IPS-NIHi11 (cell line): ENCODE data around the gene CCDC112.
"Not testable (repeated sequence)": the region's sequence is repeated elsewhere in the genome, so short reads cannot be mapped to it uniquely, and the experiment has no call there.

Source experiments
- DNase-seq: peaks from one replicate; pipeline ENCODE4 v3.0.0; 2012; ENCODE audit warnings: mixed read lengths, low spot score

The CCDC112 gene

GRCh38 chr5:115260248-115260647 is 36.2 kb downstream of the CCDC112 start:
- no peak for DNase-seq

- no peak for DNase-seq
Observed at GRCh38 chr5:115257981-115258380, 38.5 kb downstream of the CCDC112 start.

DNA sequence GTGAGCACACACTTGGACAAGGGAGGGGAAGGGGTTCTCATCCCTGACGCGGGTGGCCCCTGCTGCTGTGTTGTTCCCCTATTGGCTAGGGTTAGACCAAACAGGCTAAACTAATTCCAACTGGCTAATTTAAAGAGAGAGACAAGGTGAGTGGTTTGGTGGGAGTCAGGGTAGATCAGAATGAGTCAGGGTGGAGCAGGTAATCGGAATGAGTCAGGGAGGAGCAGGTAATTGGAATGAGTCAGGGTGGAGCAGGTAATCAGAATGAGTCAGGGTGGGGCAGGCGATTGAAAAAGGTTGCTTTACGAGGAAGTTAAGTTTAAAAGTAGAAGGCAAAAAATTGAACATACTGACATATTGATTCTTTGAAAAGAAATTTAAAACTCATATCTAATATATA is 47.1 kb downstream of the CCDC112 start:
- not testable (repeated sequence) for DNase-seq

DNA sequence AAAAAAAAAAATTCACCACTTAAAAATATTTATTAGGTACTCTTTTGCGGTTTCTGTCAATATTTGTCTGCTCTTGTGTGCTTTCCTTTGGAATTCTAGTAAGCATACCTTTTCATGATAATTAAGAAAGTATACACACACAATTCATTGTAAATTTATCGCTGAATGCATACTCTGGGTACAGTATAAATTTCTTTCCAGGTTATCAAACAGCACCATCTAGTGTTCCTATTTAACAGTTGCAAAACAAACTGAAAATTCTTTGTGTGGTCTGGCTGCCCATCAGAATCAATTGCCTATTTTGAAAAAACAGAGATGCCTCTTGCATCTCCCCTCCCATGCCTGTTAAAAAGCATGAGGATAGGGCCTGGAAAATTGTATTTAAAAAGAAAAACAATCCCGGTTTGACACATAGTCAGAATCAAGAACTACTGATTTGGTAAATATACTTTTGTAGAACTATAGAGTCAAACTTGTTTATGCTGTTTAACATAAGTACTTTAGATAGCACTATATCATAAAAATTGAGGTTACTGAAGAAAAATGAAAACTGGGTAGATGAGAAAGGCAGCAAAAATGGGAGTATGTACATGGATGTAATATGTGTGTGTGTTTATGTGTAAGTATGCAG is 50.0 kb downstream of the CCDC112 start:
- DNase-seq: peak; percentile 42

DNA sequence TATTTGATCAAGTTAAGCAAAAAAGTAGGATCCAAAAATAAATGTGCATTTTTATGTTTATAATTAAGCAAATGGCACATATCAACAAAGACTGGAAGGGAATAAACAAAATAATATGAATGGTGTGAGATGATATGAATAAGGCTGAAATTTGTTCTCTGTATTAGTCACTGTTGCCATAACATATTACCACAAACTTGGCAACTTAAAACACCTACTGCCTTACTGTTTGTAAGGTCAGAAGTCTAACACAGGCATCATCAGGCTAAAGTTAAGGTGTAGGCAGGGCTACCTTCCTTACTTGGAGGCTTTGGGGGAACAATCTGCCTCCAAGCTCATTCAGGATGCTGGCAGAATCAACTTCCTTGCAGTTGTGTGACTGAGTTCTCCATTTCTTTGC is 53.0 kb downstream of the CCDC112 start:
- no peak for DNase-seq

GRCh38 chr5:115241881-115242642 is 54.4 kb downstream of the CCDC112 start:
- no peak for DNase-seq

GRCh38 chr5:115237066-115237465 is 59.4 kb downstream of the CCDC112 start:
- DNase-seq: no peak

DNA sequence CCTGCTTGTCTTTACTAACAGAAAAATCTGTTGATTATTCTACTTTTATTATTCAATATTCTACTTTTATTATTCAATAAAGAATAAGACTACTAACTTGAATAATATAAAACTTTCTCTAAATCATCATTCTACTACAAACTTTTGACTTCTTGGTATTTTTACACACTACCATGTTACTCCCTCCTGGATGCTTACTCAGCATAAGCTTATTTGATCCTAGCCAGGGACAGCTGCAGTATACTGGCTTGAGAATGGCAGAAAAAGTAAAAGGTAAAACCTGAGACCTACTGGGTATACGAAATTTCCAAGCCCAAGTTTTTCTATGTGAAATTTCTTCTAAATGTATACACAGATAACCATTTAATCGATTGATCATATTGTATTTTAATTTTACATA is 59.9 kb downstream of the CCDC112 start:
- DNase-seq: no peak

DNA sequence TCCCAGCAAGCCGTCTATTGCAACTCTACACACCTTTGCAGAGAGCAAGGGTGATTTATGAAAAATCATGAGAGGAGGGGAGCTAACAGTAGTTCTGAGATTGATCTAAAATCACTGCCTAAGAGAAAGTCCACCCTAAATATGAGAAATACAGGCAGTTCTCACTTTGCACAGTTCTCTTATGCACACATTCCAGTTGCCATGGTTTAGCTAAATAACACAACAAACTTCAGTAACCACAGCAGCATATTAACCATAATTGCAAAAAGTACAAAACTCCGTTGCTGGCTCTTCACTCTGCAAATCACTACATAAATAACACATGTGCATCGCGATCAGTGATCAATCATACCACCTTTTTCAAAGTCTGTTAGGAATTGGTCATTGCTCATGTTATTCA is 64.9 kb downstream of the CCDC112 start:
- DNase-seq: no peak

DNA sequence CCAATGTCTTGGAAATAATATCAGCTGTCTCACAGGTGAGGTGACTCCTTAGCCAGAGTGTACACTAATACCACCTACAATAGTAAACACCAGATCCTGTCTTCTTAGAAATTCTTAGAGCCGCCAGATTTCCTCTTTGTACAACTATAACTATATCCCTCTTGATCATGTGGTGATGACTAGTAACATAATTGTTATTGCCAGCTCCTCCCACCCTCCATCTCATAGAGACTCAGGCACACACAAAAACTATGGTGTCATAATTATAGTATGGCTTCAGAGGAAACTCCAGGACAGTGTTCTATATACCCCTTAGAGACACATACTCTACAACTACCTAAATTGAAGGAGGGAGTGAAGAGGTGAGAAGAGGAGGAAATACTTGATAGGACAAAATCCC is 66.8 kb downstream of the CCDC112 start:
- DNase-seq: no peak

- DNase-seq: no peak
Observed at GRCh38 chr5:115227281-115227680, 69.2 kb downstream of the CCDC112 start.
